Stimulated activated CD4-positive, alpha-beta T cell treated with anti-CD3 and anti-CD28 coated beads, Interleukin-1b, Interleukin-23, amount 100 ng/mL, for 4 hours (primary cell): ENCODE data around the gene SP9.

Experiments used
- DNase-seq, 2 donors: peaks; one replicate each; pipeline ENCODE4 v3.0.0-alpha.2; 2020; ENCODE audit warnings: low read depth in 2 of 2

SP9 gene

GRCh38 chr2:174333372-174334277 is 1.1 kb upstream of the SP9 start:
- no peak for DNase-seq

GRCh38 chr2:174334278-174334715 is 457 bp upstream of the SP9 start:
- no peak for DNase-seq

GRCh38 chr2:174335254-174335987 is 667 bp downstream of the SP9 start:
- DNase-seq: no peak

- no peak for DNase-seq
These were observed 1.3 kb downstream of the SP9 start for GRCh38 chr2:174335988-174336500.

GRCh38 chr2:174336501-174337336 is 2.0 kb downstream of the SP9 start:
- DNase-seq: peak in 1 of 2 donors; percentile 41

GRCh38 chr2:174337337-174338146 is 2.8 kb downstream of the SP9 start:
- DNase-seq: no peak

- DNase-seq: no peak
These were observed 3.4 kb downstream of the SP9 start for GRCh38 chr2:174338147-174338605.

- DNase-seq: no peak
These were observed 4.2 kb downstream of the SP9 start for GRCh38 chr2:174338671-174339560.

GRCh38 chr2:174339561-174340399 is 5.0 kb downstream of the SP9 start:
- DNase-seq: no peak

- DNase-seq: no peak
These were observed 5.9 kb downstream of the SP9 start for GRCh38 chr2:174340400-174341292.

GRCh38 chr2:174341293-174341994 is 6.7 kb downstream of the SP9 start:
- peak; percentile 85 to 86 for DNase-seq

GRCh38 chr2:174341995-174342685 is 7.4 kb downstream of the SP9 start:
- no peak for DNase-seq

- no peak for DNase-seq
These were observed 8.1 kb downstream of the SP9 start for GRCh38 chr2:174342686-174343342.

GRCh38 chr2:174343343-174343622 is 8.5 kb downstream of the SP9 start:
- DNase-seq: no peak

GRCh38 chr2:174343623-174344455 is 9.1 kb downstream of the SP9 start:
- no peak for DNase-seq
